HuH-7 (cell line): ENCODE measurements around the gene PTH2.
"Not testable (repeated sequence)": the region's sequence is repeated elsewhere in the genome, so short reads cannot be mapped to it uniquely, and the experiment has no call there.

Experiments used
- DNase-seq: peaks from one replicate; pipeline ENCODE4 v3.0.0; 2011; ENCODE audit warnings: low spot score

The PTH2 gene

GRCh38 chr19:49378512-49378911 lies 44.7 kb downstream of the PTH2 start:
- DNase-seq, result no peak

GRCh38 chr19:49374665-49375434 lies 48.4 kb downstream of the PTH2 start:
- no peak for DNase-seq

- not testable (repeated sequence) for DNase-seq
Observed at GRCh38 chr19:49373174-49373573, 50.1 kb downstream of the PTH2 start.
